ENCODE measurements around the gene STON2. TPM values are rescaled to one million over a fixed set of nuclear protein-coding genes. Genes with fewer than 3 reads are reported as not detected.

STON2 gene
- total and polyA plus RNA-seq, 4 donors: 3.1 to 27.6 (median 15.2) TPM

DNA sequence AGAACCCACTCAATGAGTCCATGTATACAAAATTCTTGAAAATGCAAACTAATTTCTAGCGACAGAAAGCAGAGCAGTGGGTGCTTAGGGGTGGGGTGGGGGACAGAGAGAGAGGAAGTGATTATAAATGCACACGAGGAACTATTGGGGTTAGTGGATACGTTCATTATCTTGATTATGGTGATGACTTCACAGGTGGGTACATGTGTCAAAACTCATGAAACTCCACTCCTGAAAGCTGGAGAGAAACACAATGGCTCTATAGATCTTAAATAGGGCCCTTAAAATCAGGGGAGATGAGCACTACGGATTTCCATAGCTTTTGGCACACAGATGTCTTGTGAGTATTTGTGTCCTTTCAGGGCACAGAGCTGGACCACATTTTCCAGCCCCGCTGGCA is 59.9 kb downstream of the STON2 start:
- DNase-seq (no peak), ATAC-seq (ENCODE audit: insufficient read depth, low FRiP score) (no peak)
- no peaks in the 10 kb centered on the region for H3K27me3 ChIP-seq (ENCODE audit: control insufficient read depth in 3 of 3, insufficient read depth in 3 of 3, low read length in 2 of 3)
- no peak overlapping the region for H3K27ac ChIP-seq (ENCODE audit: low read depth in 1 of 2, low read length in 1 of 2)
- no peaks in the 10 kb centered on the region for H3K4me1 ChIP-seq (ENCODE audit: control insufficient read depth in 5 of 5, insufficient read depth in 5 of 5, low read length in 5 of 5)
- H3K36me3 ChIP-seq (ENCODE audit: control insufficient read depth in 4 of 4, insufficient read depth in 4 of 4, low read length in 4 of 4): no peaks in the 10 kb centered on the region
- no peaks in the 10 kb centered on the region for H3K9me3 ChIP-seq (ENCODE audit: control insufficient read depth in 4 of 4, insufficient read depth in 3 of 4, low read length in 3 of 4)
- WGBS, 2 donors: 78 to 86% methylated on average over 5 of the region's 5 CpGs
- TF ChIP-seq, protein P1, sequence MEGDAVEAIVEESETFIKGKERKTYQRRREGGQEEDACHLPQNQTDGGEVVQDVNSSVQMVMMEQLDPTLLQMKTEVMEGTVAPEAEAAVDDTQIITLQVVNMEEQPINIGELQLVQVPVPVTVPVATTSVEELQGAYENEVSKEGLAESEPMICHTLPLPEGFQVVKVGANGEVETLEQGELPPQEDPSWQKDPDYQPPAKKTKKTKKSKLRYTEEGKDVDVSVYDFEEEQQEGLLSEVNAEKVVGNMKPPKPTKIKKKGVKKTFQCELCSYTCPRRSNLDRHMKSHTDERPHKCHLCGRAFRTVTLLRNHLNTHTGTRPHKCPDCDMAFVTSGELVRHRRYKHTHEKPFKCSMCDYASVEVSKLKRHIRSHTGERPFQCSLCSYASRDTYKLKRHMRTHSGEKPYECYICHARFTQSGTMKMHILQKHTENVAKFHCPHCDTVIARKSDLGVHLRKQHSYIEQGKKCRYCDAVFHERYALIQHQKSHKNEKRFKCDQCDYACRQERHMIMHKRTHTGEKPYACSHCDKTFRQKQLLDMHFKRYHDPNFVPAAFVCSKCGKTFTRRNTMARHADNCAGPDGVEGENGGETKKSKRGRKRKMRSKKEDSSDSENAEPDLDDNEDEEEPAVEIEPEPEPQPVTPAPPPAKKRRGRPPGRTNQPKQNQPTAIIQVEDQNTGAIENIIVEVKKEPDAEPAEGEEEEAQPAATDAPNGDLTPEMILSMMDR (IDR thresholded peaks at IDR 0.05; ENCODE audit: control extremely low read depth, extremely low read depth): no peak
- H3K9ac ChIP-seq (ENCODE audit: insufficient read depth in 1 of 2, low read length in 2 of 2): no peak overlapping the region
- no peak overlapping the region for H3K4me3 ChIP-seq

DNA sequence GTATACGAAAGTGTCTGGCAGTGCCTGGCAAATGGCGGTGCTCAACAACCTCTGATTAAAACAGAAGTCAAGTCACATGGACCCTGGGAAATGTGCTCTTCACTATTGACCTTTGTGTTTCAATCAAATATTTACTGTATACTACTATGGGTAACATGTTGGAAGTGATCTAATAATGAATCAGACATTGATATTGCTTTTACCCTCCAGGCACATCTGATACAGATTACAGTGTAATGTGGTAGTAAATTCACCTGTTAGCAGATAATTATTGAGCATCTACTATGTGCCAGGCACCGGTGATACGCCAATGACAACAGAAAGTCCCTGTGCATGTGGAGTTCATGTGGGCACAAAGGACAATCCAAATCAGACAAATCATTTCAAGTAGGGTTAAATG is 63.1 kb downstream of the STON2 start:
- H3K4me3 ChIP-seq: no peak overlapping the region
- H3K4me1 ChIP-seq (ENCODE audit: control insufficient read depth in 5 of 5, insufficient read depth in 5 of 5, low read length in 5 of 5): no peaks in the 10 kb centered on the region
- no peaks in the 10 kb centered on the region for H3K36me3 ChIP-seq (ENCODE audit: control insufficient read depth in 4 of 4, insufficient read depth in 4 of 4, low read length in 4 of 4)
- no peak for DNase-seq
- no peaks in the 10 kb centered on the region for H3K27me3 ChIP-seq (ENCODE audit: control insufficient read depth in 3 of 3, insufficient read depth in 3 of 3, low read length in 2 of 3)
- TF ChIP-seq, protein P1 (IDR thresholded peaks at IDR 0.05; ENCODE audit: control extremely low read depth, extremely low read depth): no peak
- no peak for ATAC-seq (ENCODE audit: insufficient read depth, low FRiP score)
- WGBS, 2 donors: 96% methylated on average over 4 of the region's 4 CpGs
- H3K9ac ChIP-seq (ENCODE audit: insufficient read depth in 1 of 2, low read length in 2 of 2): no peak overlapping the region
- no peaks in the 10 kb centered on the region for H3K9me3 ChIP-seq (ENCODE audit: control insufficient read depth in 4 of 4, insufficient read depth in 3 of 4, low read length in 3 of 4)
- no peak overlapping the region for H3K27ac ChIP-seq (ENCODE audit: low read depth in 1 of 2, low read length in 1 of 2)

DNA sequence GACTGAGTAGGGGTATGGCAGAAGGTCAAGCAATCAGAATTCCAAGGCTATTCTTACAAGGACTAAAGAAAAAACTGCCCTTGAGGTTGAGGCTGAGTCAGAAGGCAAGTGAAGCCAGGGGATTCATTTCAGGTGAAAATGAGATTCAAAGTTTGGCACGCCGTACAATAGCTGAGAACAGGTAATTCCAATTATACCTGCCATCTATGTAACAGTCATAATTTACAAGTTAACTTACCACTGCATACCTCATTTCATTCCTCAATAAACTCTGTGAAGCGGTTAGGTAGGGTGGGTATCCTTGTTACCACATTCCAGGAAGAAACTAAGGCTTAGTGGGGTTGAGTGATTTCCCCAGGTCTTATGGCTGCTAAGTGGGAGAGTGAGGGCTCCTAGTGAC is 64.1 kb downstream of the STON2 start:
- H3K9ac ChIP-seq (ENCODE audit: insufficient read depth in 1 of 2, low read length in 2 of 2): no peak overlapping the region
- WGBS, 2 donors: 91 to 97% methylated on average over 3 of the region's 3 CpGs
- no peaks in the 10 kb centered on the region for H3K36me3 ChIP-seq (ENCODE audit: control insufficient read depth in 4 of 4, insufficient read depth in 4 of 4, low read length in 4 of 4)
- H3K9me3 ChIP-seq (ENCODE audit: control insufficient read depth in 4 of 4, insufficient read depth in 3 of 4, low read length in 3 of 4): no peaks in the 10 kb centered on the region
- no peak overlapping the region for H3K27ac ChIP-seq (ENCODE audit: low read depth in 1 of 2, low read length in 1 of 2)
- H3K4me3 ChIP-seq: no peak overlapping the region
- no peaks in the 10 kb centered on the region for H3K4me1 ChIP-seq (ENCODE audit: control insufficient read depth in 5 of 5, insufficient read depth in 5 of 5, low read length in 5 of 5)
- ATAC-seq (ENCODE audit: insufficient read depth, low FRiP score): no peak
- TF ChIP-seq, protein P1 (IDR thresholded peaks at IDR 0.05; ENCODE audit: control extremely low read depth, extremely low read depth): no peak
- no peaks in the 10 kb centered on the region for H3K27me3 ChIP-seq (ENCODE audit: control insufficient read depth in 3 of 3, insufficient read depth in 3 of 3, low read length in 2 of 3)
- DNase-seq: no peak

DNA sequence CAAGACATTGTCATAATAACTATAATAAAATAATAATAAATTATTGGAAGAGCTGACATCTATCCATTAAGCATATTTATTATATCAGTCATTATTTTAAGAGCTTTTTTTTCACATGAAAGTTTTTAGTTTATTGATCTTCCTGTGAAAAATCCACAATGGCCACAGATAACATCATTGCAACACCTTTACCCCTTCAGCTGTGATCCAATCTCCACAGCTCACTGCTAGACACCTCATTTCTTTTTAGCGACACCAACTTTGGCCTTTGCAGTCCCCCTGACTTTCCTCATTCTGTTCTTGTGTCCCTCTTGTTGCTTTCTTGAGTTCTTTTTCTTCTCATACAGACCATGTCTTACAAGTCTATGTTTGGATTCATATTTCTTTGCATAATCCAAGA is 67.4 kb downstream of the STON2 start:
- ATAC-seq (ENCODE audit: insufficient read depth, low FRiP score) (no peak), DNase-seq (no peak)
- H3K9ac ChIP-seq (ENCODE audit: insufficient read depth in 1 of 2, low read length in 2 of 2): no peak overlapping the region
- WGBS, 2 donors: 94 to 96% methylated on average over 1 of the region's 1 CpG
- H3K9me3 ChIP-seq (ENCODE audit: control insufficient read depth in 4 of 4, insufficient read depth in 3 of 4, low read length in 3 of 4): peaks cover 0 to 4% (median 0%) of the 10 kb centered on the region in 4 donors
- no peak overlapping the region for H3K27ac ChIP-seq (ENCODE audit: low read depth in 1 of 2, low read length in 1 of 2)
- no peak overlapping the region for H3K4me3 ChIP-seq
- H3K36me3 ChIP-seq (ENCODE audit: control insufficient read depth in 4 of 4, insufficient read depth in 4 of 4, low read length in 4 of 4): no peaks in the 10 kb centered on the region
- TF ChIP-seq, protein P1 (IDR thresholded peaks at IDR 0.05; ENCODE audit: control extremely low read depth, extremely low read depth): no peak
- no peaks in the 10 kb centered on the region for H3K4me1 ChIP-seq (ENCODE audit: control insufficient read depth in 5 of 5, insufficient read depth in 5 of 5, low read length in 5 of 5)
- no peaks in the 10 kb centered on the region for H3K27me3 ChIP-seq (ENCODE audit: control insufficient read depth in 3 of 3, insufficient read depth in 3 of 3, low read length in 2 of 3)
